Measurements from ENCODE around the gene ZNF554.

ZNF554 gene

DNA sequence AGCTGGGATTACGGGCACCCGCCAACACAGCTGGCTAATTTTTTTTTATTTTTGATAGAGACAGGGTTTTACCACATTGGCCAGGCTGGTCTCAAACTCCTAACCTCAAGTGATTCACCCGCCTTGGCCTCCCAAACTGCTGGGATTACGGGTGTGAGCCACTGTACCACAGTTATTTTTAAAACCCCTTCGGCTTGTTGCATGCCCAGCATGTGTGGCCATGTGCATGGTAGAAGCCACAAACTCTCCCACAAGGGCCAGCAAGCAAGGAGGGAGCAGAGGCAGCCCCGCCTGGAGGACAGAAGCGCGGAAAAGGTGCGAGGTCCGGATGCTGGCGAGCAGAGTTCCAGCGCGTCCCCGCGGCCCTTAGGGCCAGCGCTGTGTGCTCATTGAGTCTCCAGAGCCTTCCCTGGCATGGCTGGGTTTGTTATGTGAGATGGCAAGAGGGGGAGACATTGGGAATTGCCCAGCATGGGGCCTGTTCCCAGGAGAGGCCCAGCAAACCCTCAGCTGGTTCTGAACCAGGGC, 21.4 kb upstream of the ZNF554 start:
- TF ChIP-seq, protein P1, sequence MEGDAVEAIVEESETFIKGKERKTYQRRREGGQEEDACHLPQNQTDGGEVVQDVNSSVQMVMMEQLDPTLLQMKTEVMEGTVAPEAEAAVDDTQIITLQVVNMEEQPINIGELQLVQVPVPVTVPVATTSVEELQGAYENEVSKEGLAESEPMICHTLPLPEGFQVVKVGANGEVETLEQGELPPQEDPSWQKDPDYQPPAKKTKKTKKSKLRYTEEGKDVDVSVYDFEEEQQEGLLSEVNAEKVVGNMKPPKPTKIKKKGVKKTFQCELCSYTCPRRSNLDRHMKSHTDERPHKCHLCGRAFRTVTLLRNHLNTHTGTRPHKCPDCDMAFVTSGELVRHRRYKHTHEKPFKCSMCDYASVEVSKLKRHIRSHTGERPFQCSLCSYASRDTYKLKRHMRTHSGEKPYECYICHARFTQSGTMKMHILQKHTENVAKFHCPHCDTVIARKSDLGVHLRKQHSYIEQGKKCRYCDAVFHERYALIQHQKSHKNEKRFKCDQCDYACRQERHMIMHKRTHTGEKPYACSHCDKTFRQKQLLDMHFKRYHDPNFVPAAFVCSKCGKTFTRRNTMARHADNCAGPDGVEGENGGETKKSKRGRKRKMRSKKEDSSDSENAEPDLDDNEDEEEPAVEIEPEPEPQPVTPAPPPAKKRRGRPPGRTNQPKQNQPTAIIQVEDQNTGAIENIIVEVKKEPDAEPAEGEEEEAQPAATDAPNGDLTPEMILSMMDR (IDR thresholded peaks at IDR 0.05; ENCODE audit: borderline replicate concordance, insufficient read depth, low read depth, low read length), result no peak
- no peak overlapping the region for H3K4me3 ChIP-seq (ENCODE audit: low read depth, low read length)

DNA sequence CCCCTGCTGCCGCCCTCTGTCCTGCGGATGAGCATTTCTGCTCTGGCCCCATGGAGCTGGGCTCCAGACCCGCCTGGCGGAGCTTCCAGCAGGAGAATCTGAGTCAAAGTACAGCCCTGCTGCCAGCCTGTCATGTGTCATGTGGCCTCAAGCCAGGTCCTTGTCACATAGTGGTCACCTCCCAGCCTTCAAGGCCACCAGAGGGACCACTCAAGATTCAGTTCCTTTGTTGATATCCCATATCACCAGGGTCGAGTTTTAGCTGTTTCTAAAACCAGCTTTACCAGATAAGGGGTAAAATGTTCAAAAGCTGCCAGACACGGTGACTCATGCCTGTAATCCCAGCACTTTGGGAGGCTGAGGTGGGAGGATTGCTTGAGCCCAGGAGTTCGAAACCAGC, 20.9 kb upstream of the ZNF554 start:
- TF ChIP-seq, protein P1 (IDR thresholded peaks at IDR 0.05; ENCODE audit: borderline replicate concordance, insufficient read depth, low read depth, low read length), result no peak
- no peak overlapping the region for H3K4me3 ChIP-seq (ENCODE audit: low read depth, low read length)

DNA sequence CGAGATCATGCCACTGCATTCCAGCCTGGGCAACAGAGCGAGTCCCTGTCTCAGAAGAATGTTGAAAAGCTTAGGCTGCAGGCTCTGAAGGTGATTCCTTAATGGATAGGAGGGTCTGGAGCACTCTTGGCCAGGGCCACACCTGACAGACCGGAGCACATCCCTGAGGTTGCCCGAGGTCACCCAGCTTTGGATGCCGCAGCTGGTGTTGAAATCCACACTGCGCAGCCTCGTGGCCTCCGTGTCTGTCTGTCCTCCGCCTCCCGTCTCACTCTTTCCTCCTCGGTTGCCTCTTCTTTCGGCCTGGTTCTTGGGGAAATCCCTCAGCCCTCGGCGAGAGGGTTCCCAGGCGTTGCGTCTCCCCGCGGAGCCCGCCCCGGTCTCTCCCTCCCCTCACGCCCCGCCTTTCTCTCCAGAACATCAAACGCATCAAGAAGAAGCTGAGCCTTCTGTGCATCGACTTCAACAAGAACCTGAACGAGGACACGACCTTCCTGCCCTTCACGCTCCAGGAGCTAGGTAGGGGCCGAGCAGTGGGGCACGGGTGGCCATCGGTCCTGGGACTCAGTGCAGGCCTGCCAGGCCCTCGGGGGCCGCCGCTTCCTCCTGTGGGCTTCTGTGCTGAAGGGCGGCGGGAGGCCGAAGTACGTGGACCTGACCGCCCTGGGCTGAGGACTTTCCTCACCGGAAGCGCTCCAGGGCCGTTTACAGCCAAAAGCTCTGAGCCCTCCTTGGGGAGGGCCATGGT, 20.2 kb upstream of the ZNF554 start:
- TF ChIP-seq, protein P1 (IDR thresholded peaks at IDR 0.05; ENCODE audit: borderline replicate concordance, insufficient read depth, low read depth, low read length), result no peak
- H3K4me3 ChIP-seq (ENCODE audit: low read depth, low read length), result no peak overlapping the region

DNA sequence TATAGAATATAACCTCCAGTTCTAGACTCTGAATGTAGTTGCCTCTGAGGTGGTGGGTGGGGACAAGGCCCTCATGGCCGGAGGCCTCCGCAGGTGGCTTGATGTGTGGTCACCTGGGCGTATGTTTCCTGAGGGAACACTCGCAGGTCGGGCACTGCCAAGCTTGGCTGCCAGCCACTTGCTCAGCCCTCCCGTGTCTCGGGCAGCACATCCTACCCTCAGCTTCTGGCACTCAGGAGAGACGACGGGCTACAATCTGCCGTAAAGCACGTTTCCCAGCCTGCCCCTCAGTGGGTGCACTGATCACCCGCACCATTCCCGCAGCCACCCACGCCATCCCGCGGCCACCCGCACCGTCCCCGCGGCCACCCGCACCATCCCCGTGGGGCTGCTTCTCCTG, 19.2 kb upstream of the ZNF554 start:
- TF ChIP-seq, protein P1 (IDR thresholded peaks at IDR 0.05; ENCODE audit: borderline replicate concordance, insufficient read depth, low read depth, low read length), result no peak
- no peak overlapping the region for H3K4me3 ChIP-seq (ENCODE audit: low read depth, low read length)

DNA sequence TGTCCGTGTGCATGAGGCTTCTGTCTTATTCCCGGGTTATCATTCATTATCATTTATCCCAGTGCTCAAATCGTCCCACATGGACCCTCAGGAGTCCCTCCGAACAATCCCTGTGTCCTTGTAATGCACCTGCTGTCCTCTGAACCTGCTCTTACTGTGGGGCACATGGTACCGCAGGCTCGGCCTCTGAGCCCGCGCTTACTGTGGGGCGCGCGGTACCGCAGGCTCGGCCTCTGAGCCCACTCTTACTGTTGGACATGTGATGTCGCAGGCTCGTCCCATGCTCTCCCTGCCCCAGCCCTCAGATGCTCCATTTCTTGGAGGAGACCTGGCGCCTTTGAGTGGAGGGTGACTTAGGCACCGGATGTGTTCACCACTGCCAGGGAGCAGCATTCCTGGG, 16.8 kb upstream of the ZNF554 start:
- TF ChIP-seq, protein P1 (IDR thresholded peaks at IDR 0.05; ENCODE audit: borderline replicate concordance, insufficient read depth, low read depth, low read length), result no peak

DNA sequence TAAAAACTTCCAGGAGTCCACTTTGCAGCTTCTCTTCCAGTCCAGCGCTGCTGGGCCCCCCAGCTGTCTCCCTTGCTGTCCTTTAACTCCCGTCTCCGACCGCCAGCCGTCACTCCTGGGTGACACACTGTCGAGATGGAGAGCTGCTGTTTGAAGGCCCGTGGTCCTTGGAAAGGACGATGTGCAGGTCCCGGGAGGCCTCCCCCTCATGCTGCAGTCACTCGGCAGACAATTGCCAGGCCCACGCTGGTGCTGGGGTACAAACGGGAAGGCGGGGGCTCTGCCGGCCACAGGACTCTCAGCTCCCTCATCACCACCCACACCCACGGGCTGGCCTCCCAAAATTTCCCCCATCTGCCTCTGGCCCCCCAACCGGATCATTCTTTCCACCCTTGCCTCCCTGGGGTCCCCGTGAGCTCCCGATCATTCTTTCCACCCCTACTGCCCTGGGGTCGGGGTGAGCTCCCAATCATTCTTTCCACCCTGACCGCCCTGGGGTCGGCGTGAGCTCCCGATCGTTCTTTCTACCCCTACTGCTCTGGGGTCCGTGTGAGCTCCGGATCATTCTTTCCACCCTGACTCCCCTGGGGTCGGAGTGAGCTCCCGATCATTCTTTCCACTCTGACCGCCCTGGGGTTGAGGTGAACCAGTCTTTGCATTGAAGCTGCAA, 16.0 kb upstream of the ZNF554 start:
- H3K4me3 ChIP-seq (ENCODE audit: low read depth, low read length), result no peak overlapping the region
- TF ChIP-seq, protein P1 (IDR thresholded peaks at IDR 0.05; ENCODE audit: borderline replicate concordance, insufficient read depth, low read depth, low read length), result no peak

More for the DNA sequence above, 16.8 kb upstream of the ZNF554 start:
- H3K4me3 ChIP-seq (ENCODE audit: low read depth, low read length), result no peak overlapping the region
